GM23338 (cell line): ENCODE measurements around the gene GRIN2D. TPM values are rescaled to one million over a fixed set of nuclear protein-coding genes. Genes with fewer than 3 reads are reported as not detected.

ENCODE experiments used
- ATAC-seq: fragments of 200-7000 bp; cut with Tn5 transposase; 3 replicates; pipeline ENCODE4 v1.9.1; 2020
- DNase-seq: peaks from one replicate; pipeline ENCODE4 v3.0.0-alpha.2; 2015; ENCODE audit warnings: low spot score
- H2AFZ ChIP-seq: fragments of 200-600 bp; sonication (generic); 2 replicates; pipeline ENCODE4 v1.8.0; 2016; ENCODE audit warnings: antibody characterized with exemption, mild to moderate bottlenecking, moderate library complexity
- H3F3A ChIP-seq: fragments of 200-600 bp; sonication (generic); replicated peaks from 2 replicates; pipeline ENCODE4 v1.8.0; 2017; ENCODE audit warnings: antibody characterized with exemption, mixed run types, low read depth
- H3K27ac ChIP-seq: fragments of 200-600 bp; sonication (generic); 2 replicates; pipeline ENCODE4 v1.6.1; 2016; ENCODE audit warnings: low read depth
- H3K27me3 ChIP-seq: fragments of 200-600 bp; sonication (generic); 2 replicates; pipeline ENCODE4 v1.8.0; 2016; ENCODE audit warnings: mild to moderate bottlenecking, mixed run types, moderate library complexity; ENCODE audit not compliant: insufficient read depth
- H3K36me3 ChIP-seq: fragments of 200-600 bp; sonication (generic); 2 replicates; pipeline ENCODE4 v1.8.0; 2016; ENCODE audit warnings: mild to moderate bottlenecking; ENCODE audit not compliant: insufficient read depth
- H3K4me1 ChIP-seq: fragments of 200-600 bp; sonication (generic); 2 replicates; pipeline ENCODE4 v1.8.0; 2016; ENCODE audit warnings: mild to moderate bottlenecking, moderate library complexity; ENCODE audit not compliant: insufficient read depth
- H3K4me2 ChIP-seq: fragments of 200-600 bp; sonication (generic); 2 replicates; pipeline ENCODE4 v1.7.1; 2017; ENCODE audit warnings: mixed run types
- H3K4me3 ChIP-seq: fragments of 200-600 bp; sonication (generic); 2 replicates; pipeline ENCODE4 v1.6.1; 2016; ENCODE audit warnings: mixed run types
- H3K79me2 ChIP-seq: fragments of 200-600 bp; sonication (generic); replicated peaks from 2 replicates; pipeline ENCODE4 v1.8.0; 2017; ENCODE audit warnings: mild to moderate bottlenecking; ENCODE audit not compliant: insufficient read depth
- H3K9me2 ChIP-seq: fragments of 200-600 bp; sonication (generic); 2 replicates; pipeline ENCODE4 v1.8.0; 2017; ENCODE audit not compliant: insufficient read depth
- H4K20me1 ChIP-seq: fragments of 200-600 bp; sonication (generic); replicated peaks from 2 replicates; pipeline ENCODE4 v1.8.0; 2017; ENCODE audit warnings: mild to moderate bottlenecking; ENCODE audit not compliant: insufficient read depth
- H3K27ac Mint-ChIP-seq: 2 replicates; pipeline ENCODE4 v1.8.0; 2020; ENCODE audit warnings: inconsistent platforms, mild to moderate bottlenecking, moderate library complexity, mixed read lengths
- H3K27me3 Mint-ChIP-seq: 3 replicates; pipeline ENCODE4 v1.8.0; 2022; ENCODE audit warnings: low read depth, mild to moderate bottlenecking, moderate library complexity, mixed read lengths, inconsistent platforms; ENCODE audit not compliant: insufficient read depth, poor library complexity
- H3K36me3 Mint-ChIP-seq: 3 replicates; pipeline ENCODE4 v1.8.0; 2021; ENCODE audit warnings: low read depth, mild to moderate bottlenecking, inconsistent platforms, moderate library complexity, mixed read lengths
- H3K4me1 Mint-ChIP-seq: 3 replicates; pipeline ENCODE4 v1.8.0; 2020; ENCODE audit warnings: mild to moderate bottlenecking, inconsistent platforms, mixed read lengths
- H3K4me3 Mint-ChIP-seq: 3 replicates; pipeline ENCODE4 v1.8.0; 2021; ENCODE audit warnings: moderate library complexity, mild to moderate bottlenecking, inconsistent platforms, mixed read lengths
- H3K9me3 Mint-ChIP-seq: 3 replicates; pipeline ENCODE4 v1.8.0; 2020; ENCODE audit warnings: moderate library complexity, mild to moderate bottlenecking, inconsistent platforms, mixed read lengths
- EZH2 ChIP-seq: fragments of 200-600 bp; sonication (generic); IDR thresholded peaks from one replicate; pipeline ENCODE4 v1.8.0; 2017; ENCODE audit warnings: antibody characterized with exemption, mild to moderate bottlenecking, low read depth; ENCODE audit not compliant: unreplicated experiment
- POLR2AphosphoS5 ChIP-seq: IDR thresholded peaks from 2 replicates; pipeline ENCODE4 v1.6.1; 2016; ENCODE audit warnings: antibody characterized with exemption, low read depth
- STAT1 ChIP-seq: IDR thresholded peaks from one replicate; pipeline ENCODE4 v1.6.1; 2016; ENCODE audit warnings: antibody characterized with exemption; ENCODE audit not compliant: unreplicated experiment
- polyA plus RNA-seq: library from polyadenylated mRNA; unstranded; fragments of >200 nt; fragmentation: Nextera tagmentation; extraction: Ambion mirVana; gene quantifications from 2 replicates; pipeline ENCODE4 v1.2.1, GENCODE V29; 2016
- total RNA-seq: library from RNA; depleted of rRNA; stranded (reverse); fragments of >200 nt; shearing (Covaris generic); gene quantifications from 2 replicates; pipeline ENCODE4 v1.2.3, GENCODE V29; 2014
- TF ChIP-seq, protein P1 (sequence below): fragments of 250-450 bp; sonication (Bioruptor Pico); IDR thresholded peaks from 2 replicates; pipeline ENCODE4 v1.5.0; 2020; ENCODE audit warnings: mild to moderate bottlenecking, moderate library complexity

GRIN2D gene
- total and polyA plus RNA-seq, 2 experiments from 2014 or later = 4.4 to 20.0 TPM

DNA sequence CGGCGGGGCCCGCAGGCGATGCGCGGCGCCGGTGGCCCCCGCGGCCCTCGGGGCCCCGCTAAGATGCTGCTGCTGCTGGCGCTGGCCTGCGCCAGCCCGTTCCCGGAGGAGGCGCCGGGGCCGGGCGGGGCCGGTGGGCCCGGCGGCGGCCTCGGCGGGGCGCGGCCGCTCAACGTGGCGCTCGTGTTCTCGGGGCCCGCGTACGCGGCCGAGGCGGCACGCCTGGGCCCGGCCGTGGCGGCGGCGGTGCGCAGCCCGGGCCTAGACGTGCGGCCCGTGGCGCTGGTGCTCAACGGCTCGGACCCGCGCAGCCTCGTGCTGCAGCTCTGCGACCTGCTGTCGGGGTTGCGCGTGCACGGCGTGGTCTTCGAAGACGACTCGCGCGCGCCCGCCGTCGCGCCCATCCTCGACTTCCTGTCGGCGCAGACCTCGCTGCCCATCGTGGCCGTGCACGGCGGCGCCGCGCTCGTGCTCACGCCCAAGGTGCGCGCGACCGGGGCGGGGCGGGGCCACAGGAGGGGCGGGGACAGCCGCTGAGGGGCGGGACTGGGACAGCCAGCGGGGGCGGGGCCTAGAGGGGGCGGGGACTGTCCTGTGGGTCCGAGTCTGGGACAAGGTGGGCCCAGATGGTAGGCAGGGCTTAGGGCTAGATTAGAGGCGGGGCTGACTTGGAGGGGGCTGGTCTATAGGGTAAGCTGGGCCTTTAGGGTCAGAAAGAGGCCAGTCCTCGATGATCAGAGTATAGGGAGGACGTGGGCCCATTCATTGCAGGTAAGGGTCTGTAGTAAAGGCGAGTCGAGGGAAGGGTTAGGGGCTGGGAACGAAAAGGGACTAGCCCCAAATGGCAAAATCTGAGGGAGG lies 5.1 kb downstream of the GRIN2D start:
- Mint-ChIP-seq H3K9me3 (peaks cover 5% of the 10 kb centered on the region; the same call in 2 of the 3 replicates), H3K27ac (peak overlapping the region; percentile 86), H3K4me3 (peak overlapping the region; percentile 84), H3K4me1 (peaks cover 70% of the 10 kb centered on the region), H3K27me3 (peaks cover 53% of the 10 kb centered on the region), H3K36me3 (peaks cover 4% of the 10 kb centered on the region; the same call in 2 of the 3 replicates)
- H3K4me1 ChIP-seq = peaks cover 60% of the 10 kb centered on the region
- no peak for TF ChIP-seq EZH2
- peak; percentile 89 for TF ChIP-seq POLR2AphosphoS5
- no peaks in the 10 kb centered on the region for H3K9me2 ChIP-seq
- no peak overlapping the region for H2AFZ ChIP-seq
- H4K20me1 ChIP-seq = no peaks in the 10 kb centered on the region
- ATAC-seq (peak; percentile 61), DNase-seq (peak; percentile 97)
- H3K4me3 ChIP-seq = peak overlapping the region; percentile 79
- H3K27me3 ChIP-seq = peaks cover 47% of the 10 kb centered on the region
- H3K4me2 ChIP-seq = peak overlapping the region; percentile 95
- H3K79me2 ChIP-seq = no peaks in the 10 kb centered on the region; the same call in 1 of the 2 replicates
- H3F3A ChIP-seq = peaks cover 19% of the 10 kb centered on the region
- peak overlapping the region; percentile 97 for H3K27ac ChIP-seq
- no peaks in the 10 kb centered on the region for H3K36me3 ChIP-seq

DNA sequence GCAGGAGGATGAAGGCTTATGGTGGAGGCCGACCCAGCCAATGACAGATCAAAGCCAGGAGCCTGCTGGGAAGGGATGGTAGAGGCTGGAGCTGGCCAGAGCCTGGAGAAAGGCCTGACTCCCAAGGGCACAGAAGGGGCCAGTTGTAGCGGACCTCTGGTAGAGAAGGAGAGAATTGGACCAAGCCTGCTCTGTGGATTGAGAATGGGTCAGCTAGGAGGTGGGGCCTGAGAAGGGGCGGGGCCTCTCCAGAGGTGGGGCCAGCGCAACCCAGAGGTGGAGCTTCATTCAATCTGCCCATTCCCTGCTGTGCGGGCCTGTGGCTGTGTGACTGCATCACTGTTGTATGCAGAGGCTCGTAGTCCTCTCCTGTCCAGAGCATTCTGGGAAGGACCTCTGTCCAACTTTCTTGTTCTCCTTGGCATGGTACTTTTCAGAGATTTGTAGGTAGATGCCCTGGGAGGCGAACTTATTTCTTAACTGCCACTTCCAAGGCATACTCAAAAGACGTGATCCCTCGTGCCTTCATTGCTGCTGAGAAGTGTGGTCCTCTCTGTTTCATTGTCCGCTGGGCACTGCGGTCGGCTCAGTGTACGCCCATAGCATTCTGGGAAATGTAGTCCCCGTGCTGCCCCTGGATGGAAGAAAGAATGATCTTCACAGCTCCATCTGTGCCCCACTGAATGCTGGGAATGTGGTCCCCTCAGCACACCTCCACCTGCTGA lies 6.7 kb downstream of the GRIN2D start:
- Mint-ChIP-seq H3K9me3 (peaks cover 5% of the 10 kb centered on the region; the same call in 2 of the 3 replicates), H3K4me3 (peak overlapping the region; percentile 69), H3K27ac (peak overlapping the region; percentile 99), H3K27me3 (peaks cover 40% of the 10 kb centered on the region), H3K36me3 (peaks cover 4% of the 10 kb centered on the region; the same call in 2 of the 3 replicates), H3K4me1 (peaks cover 63% of the 10 kb centered on the region)
- ATAC-seq (peak; percentile 69), DNase-seq (peak; percentile 99)
- H3K27ac ChIP-seq = peak overlapping the region; percentile 96
- peaks cover 19% of the 10 kb centered on the region for H3F3A ChIP-seq
- H3K27me3 ChIP-seq = peaks cover 31% of the 10 kb centered on the region
- H3K4me3 ChIP-seq = peak overlapping the region; percentile 46
- no peak overlapping the region for H2AFZ ChIP-seq
- no peaks in the 10 kb centered on the region; the same call in 1 of the 2 replicates for H3K79me2 ChIP-seq
- TF ChIP-seq STAT1 (no peak), POLR2AphosphoS5 (peak; percentile 81), EZH2 (no peak)
- TF ChIP-seq, protein P1, sequence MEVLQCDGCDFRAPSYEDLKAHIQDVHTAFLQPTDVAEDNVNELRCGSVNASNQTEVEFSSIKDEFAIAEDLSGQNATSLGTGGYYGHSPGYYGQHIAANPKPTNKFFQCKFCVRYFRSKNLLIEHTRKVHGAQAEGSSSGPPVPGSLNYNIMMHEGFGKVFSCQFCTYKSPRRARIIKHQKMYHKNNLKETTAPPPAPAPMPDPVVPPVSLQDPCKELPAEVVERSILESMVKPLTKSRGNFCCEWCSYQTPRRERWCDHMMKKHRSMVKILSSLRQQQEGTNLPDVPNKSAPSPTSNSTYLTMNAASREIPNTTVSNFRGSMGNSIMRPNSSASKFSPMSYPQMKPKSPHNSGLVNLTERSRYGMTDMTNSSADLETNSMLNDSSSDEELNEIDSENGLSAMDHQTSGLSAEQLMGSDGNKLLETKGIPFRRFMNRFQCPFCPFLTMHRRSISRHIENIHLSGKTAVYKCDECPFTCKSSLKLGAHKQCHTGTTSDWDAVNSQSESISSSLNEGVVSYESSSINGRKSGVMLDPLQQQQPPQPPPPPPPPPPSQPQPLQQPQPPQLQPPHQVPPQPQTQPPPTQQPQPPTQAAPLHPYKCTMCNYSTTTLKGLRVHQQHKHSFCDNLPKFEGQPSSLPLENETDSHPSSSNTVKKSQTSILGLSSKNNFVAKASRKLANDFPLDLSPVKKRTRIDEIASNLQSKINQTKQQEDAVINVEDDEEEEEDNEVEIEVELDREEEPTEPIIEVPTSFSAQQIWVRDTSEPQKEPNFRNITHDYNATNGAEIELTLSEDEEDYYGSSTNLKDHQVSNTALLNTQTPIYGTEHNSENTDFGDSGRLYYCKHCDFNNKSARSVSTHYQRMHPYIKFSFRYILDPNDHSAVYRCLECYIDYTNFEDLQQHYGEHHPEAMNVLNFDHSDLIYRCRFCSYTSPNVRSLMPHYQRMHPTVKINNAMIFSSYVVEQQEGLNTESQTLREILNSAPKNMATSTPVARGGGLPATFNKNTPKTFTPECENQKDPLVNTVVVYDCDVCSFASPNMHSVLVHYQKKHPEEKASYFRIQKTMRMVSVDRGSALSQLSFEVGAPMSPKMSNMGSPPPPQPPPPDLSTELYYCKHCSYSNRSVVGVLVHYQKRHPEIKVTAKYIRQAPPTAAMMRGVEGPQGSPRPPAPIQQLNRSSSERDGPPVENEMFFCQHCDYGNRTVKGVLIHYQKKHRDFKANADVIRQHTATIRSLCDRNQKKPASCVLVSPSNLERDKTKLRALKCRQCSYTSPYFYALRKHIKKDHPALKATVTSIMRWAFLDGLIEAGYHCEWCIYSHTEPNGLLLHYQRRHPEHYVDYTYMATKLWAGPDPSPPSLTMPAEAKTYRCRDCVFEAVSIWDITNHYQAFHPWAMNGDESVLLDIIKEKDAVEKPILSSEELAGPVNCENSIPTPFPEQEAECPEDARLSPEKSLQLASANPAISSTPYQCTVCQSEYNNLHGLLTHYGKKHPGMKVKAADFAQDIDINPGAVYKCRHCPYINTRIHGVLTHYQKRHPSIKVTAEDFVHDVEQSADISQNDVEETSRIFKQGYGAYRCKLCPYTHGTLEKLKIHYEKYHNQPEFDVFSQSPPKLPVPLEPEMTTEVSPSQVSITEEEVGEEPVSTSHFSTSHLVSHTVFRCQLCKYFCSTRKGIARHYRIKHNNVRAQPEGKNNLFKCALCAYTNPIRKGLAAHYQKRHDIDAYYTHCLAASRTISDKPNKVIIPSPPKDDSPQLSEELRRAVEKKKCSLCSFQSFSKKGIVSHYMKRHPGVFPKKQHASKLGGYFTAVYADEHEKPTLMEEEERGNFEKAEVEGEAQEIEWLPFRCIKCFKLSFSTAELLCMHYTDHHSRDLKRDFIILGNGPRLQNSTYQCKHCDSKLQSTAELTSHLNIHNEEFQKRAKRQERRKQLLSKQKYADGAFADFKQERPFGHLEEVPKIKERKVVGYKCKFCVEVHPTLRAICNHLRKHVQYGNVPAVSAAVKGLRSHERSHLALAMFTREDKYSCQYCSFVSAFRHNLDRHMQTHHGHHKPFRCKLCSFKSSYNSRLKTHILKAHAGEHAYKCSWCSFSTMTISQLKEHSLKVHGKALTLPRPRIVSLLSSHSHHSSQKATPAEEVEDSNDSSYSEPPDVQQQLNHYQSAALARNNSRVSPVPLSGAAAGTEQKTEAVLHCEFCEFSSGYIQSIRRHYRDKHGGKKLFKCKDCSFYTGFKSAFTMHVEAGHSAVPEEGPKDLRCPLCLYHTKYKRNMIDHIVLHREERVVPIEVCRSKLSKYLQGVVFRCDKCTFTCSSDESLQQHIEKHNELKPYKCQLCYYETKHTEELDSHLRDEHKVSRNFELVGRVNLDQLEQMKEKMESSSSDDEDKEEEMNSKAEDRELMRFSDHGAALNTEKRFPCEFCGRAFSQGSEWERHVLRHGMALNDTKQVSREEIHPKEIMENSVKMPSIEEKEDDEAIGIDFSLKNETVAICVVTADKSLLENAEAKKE = peak; percentile 93
- H3K4me2 ChIP-seq = peak overlapping the region; percentile 70
- H3K4me1 ChIP-seq = peaks cover 59% of the 10 kb centered on the region
- no peaks in the 10 kb centered on the region for H4K20me1 ChIP-seq
- no peaks in the 10 kb centered on the region for H3K9me2 ChIP-seq
- no peaks in the 10 kb centered on the region for H3K36me3 ChIP-seq
